ENCODE results near the gene LARGE1. TPM values are rescaled to one million over a fixed set of nuclear protein-coding genes. Genes with fewer than 3 reads are reported as not detected.

The LARGE1 gene
- total and polyA plus RNA-seq, 2 of the 13 experiments (the other 11 are each of a cell fraction or from before 2014, with no cell fraction given): 8.4 to 11.0 TPM

DNA sequence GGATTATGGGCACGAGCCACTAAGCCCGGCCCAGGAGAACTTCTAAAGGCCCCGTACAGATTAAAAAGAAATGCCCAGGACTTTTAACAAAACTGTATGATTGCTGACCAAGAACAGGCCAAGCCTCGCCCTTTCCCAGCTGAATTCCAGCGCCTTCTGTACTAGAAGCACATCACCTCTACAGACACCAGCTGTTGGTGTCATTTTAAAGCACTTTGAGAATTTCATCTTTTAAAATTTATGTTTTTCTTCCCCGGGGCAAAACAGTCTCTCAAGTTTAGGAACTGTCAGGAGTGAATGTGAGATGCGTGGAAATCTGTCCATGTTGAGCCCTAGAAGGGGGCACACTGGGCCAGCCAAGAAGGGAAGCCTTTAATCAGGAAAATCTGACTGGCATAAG is 362.4 kb downstream of the LARGE1 start:
- no peak overlapping the region for H2AFZ ChIP-seq (ENCODE audit: low read length)
- H4K20me1 ChIP-seq (ENCODE audit: insufficient read depth, low read length): no peaks in the 10 kb centered on the region
- H3K36me3 ChIP-seq (replicated peaks in 1 of 2; ENCODE audit: control insufficient read depth in 1 of 2, insufficient read depth in 2 of 2, low read length in 2 of 2): no peaks in the 10 kb centered on the region
- H3K9ac ChIP-seq (ENCODE audit: insufficient read depth, low read depth, low read length): no peak overlapping the region
- 88% methylated on average over 6 of the region's 7 CpGs for WGBS (ENCODE audit: low lambda C conversion rate)
- H3K4me1 ChIP-seq (ENCODE audit: insufficient read depth, low read length): peaks cover 44% of the 10 kb centered on the region
- no peak overlapping the region for H3K27ac ChIP-seq (ENCODE audit: extremely low read length, insufficient read depth, low read length)
- ChIA-PET CTCF (ENCODE audit: low intra/inter-chr PET ratio, low total read pairs) (no interaction called here), POLR2A (interaction anchor here (0.7 kb wide), 1 partner anchor 18 kb away, joined by 3 read pairs; no protein-coding TSS in a partner anchor)
- H3K9me3 ChIP-seq (ENCODE audit: low read length): no peaks in the 10 kb centered on the region
- BruUV-seq (replicated peaks): no TSS peak
- no peak overlapping the region for H3K4me3 ChIP-seq (replicated peaks in 1 of 3; ENCODE audit: insufficient read depth in 1 of 3, low read depth in 2 of 3, low read length in 3 of 3)
- FAIRE-seq: no peak
- no peak overlapping the region for H3K4me2 ChIP-seq (ENCODE audit: low read depth, low read length)
- no peak for DNase-seq (ENCODE audit: low spot score)
- no peak for ATAC-seq
- TF ChIP-seq GATA4 (IDR thresholded peaks at IDR 0.05; ENCODE audit: borderline replicate concordance, low read depth) (no peak), ZBTB4 (CRISPR knock-in tag; IDR thresholded peaks at IDR 0.05; ENCODE audit: borderline replicate concordance) (no peak), ZNF605 (CRISPR knock-in tag; IDR thresholded peaks at IDR 0.05) (no peak), ZNF747 (CRISPR knock-in tag; IDR thresholded peaks at IDR 0.05; ENCODE audit: borderline replicate concordance) (no peak), KDM5B (CRISPR knock-in tag; IDR thresholded peaks at IDR 0.05; ENCODE audit: borderline replicate concordance) (no peak), HOXA9 (CRISPR knock-in tag; IDR thresholded peaks at IDR 0.05; ENCODE audit: borderline replicate concordance) (no peak), FOXA1 (IDR thresholded peaks at IDR 0.05) (no peak), FOXA1 (CRISPR knock-in tag; IDR thresholded peaks at IDR 0.05) (no peak), NCOA1 (CRISPR knock-in tag; IDR thresholded peaks at IDR 0.05) (no peak), ZNF780A (CRISPR knock-in tag; IDR thresholded peaks at IDR 0.05) (no peak), ONECUT2 (CRISPR knock-in tag; IDR thresholded peaks at IDR 0.05) (no peak), HNRNPK (IDR thresholded peaks at IDR 0.05; ENCODE audit: low read depth, low read length, poor library complexity, severe bottlenecking) (no peak), HOXA5 (CRISPR knock-in tag; IDR thresholded peaks at IDR 0.05) (no peak), HNRNPUL1 (IDR thresholded peaks at IDR 0.05; ENCODE audit: low read depth, low read length) (no peak), SNAPC2 (CRISPR knock-in tag; IDR thresholded peaks at IDR 0.05) (no peak), ZNF331 (CRISPR knock-in tag; IDR thresholded peaks at IDR 0.05) (no peak)
- TF ChIP-seq, protein P1, sequence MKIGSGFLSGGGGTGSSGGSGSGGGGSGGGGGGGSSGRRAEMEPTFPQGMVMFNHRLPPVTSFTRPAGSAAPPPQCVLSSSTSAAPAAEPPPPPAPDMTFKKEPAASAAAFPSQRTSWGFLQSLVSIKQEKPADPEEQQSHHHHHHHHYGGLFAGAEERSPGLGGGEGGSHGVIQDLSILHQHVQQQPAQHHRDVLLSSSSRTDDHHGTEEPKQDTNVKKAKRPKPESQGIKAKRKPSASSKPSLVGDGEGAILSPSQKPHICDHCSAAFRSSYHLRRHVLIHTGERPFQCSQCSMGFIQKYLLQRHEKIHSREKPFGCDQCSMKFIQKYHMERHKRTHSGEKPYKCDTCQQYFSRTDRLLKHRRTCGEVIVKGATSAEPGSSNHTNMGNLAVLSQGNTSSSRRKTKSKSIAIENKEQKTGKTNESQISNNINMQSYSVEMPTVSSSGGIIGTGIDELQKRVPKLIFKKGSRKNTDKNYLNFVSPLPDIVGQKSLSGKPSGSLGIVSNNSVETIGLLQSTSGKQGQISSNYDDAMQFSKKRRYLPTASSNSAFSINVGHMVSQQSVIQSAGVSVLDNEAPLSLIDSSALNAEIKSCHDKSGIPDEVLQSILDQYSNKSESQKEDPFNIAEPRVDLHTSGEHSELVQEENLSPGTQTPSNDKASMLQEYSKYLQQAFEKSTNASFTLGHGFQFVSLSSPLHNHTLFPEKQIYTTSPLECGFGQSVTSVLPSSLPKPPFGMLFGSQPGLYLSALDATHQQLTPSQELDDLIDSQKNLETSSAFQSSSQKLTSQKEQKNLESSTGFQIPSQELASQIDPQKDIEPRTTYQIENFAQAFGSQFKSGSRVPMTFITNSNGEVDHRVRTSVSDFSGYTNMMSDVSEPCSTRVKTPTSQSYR (CRISPR knock-in tag; IDR thresholded peaks at IDR 0.05; ENCODE audit: borderline replicate concordance): no peak
- no peaks in the 10 kb centered on the region for H3K27me3 ChIP-seq (ENCODE audit: control insufficient read depth in 1 of 2, insufficient read depth in 2 of 2, low read length in 2 of 2)
- in situ Hi-C loops (cut with HindIII; ENCODE audit: extremely low pct_ligation_motif_present, low pct_unique_long_range_greater_than_20kb): no loop called here
- H3K79me2 ChIP-seq (ENCODE audit: insufficient read depth, low read length): no peaks in the 10 kb centered on the region
- intact Hi-C loops (cut with micrococcal nuclease; ENCODE audit: unreplicated experiment): no loop called here
